NCI-H1092 (cell line): ENCODE data around the gene ENTPD2.
"Not testable (repeated sequence)": the region's sequence is repeated elsewhere in the genome, so short reads cannot be mapped to it uniquely, and the experiment has no call there.

Experiments
- DNase-seq: peaks from one replicate; lab custom pipeline; 2025; lab: John Stamatoyannopoulos, UW

The ENTPD2 gene

GRCh38 chr9:137015976-137016375 lies 37.9 kb downstream of the ENTPD2 start:
- no peak for DNase-seq

- DNase-seq, result no peak
These were observed 38.3 kb downstream of the ENTPD2 start for GRCh38 chr9:137015540-137015930.

- DNase-seq, result no peak
These were observed 38.9 kb downstream of the ENTPD2 start for GRCh38 chr9:137014776-137015539.

- DNase-seq, result no peak
These were observed 39.7 kb downstream of the ENTPD2 start for GRCh38 chr9:137014166-137014565.

GRCh38 chr9:137013571-137013940 lies 40.3 kb downstream of the ENTPD2 start:
- DNase-seq, result no peak

- DNase-seq, result no peak
These were observed 40.9 kb downstream of the ENTPD2 start for GRCh38 chr9:137012694-137013570.

GRCh38 chr9:137011907-137012675 lies 41.8 kb downstream of the ENTPD2 start:
- DNase-seq, result no peak

GRCh38 chr9:137011156-137011555 lies 42.7 kb downstream of the ENTPD2 start:
- DNase-seq, result no peak

GRCh38 chr9:137009938-137010732 lies 43.7 kb downstream of the ENTPD2 start:
- DNase-seq, result no peak

GRCh38 chr9:137009217-137009616 lies 44.6 kb downstream of the ENTPD2 start:
- DNase-seq, result no peak

GRCh38 chr9:137008312-137008711 lies 45.5 kb downstream of the ENTPD2 start:
- DNase-seq, result no peak

- no peak for DNase-seq
These were observed 46.0 kb downstream of the ENTPD2 start for GRCh38 chr9:137007816-137008270.

- DNase-seq, result peak; percentile 38
These were observed 46.6 kb downstream of the ENTPD2 start for GRCh38 chr9:137007108-137007815.

GRCh38 chr9:137006116-137007003 lies 47.5 kb downstream of the ENTPD2 start:
- no peak for DNase-seq

- DNase-seq, result not testable (repeated sequence)
These were observed 49.6 kb downstream of the ENTPD2 start for GRCh38 chr9:137004285-137004684.

GRCh38 chr9:137002646-137003041 lies 51.2 kb downstream of the ENTPD2 start:
- no peak for DNase-seq

GRCh38 chr9:137001857-137002645 lies 51.8 kb downstream of the ENTPD2 start:
- DNase-seq, result no peak

GRCh38 chr9:137000177-137000930 lies 53.5 kb downstream of the ENTPD2 start:
- DNase-seq, result no peak
